Caco-2 (cell line): ENCODE results near the gene DPPA3. TPM values are rescaled to one million over a fixed set of nuclear protein-coding genes. Genes with fewer than 3 reads are reported as not detected.

Source experiments
- BruUV-seq: library from RNA; stranded (reverse); fragments of 400-500 nt; replicated peaks from 2 replicates; lab custom pipeline; 2021; lab: Mats Ljungman, UMichigan
- CTCF ChIA-PET: fragments of 300-600 bp; sonication (Branson Sonifier 250); formaldehyde crosslinking; loops from one replicate; lab custom pipeline; 2022; ENCODE audit warnings: antibody characterized with exemption; lab: Charles Lee
- POLR2A ChIA-PET: fragments of 300-600 bp; sonication (Branson Sonifier 250); formaldehyde crosslinking; loops from one replicate; lab custom pipeline; 2022; ENCODE audit warnings: antibody characterized with exemption; lab: Charles Lee
- DNase-seq, 2 experiments: peaks; one replicate each; pipeline versions ENCODE4 v3.0.0 to v3.0.0-alpha.2; 2020 to 2022
- H3K27me3 ChIP-seq: replicated peaks from 2 replicates; pipeline ENCODE4 v1.6.0; 2011; ENCODE audit warnings: low read length; ENCODE audit not compliant: control insufficient read depth, insufficient read depth
- H3K36me3 ChIP-seq: 2 replicates; pipeline ENCODE4 v1.5.1; 2011; ENCODE audit warnings: low read length; ENCODE audit not compliant: control insufficient read depth, insufficient read depth
- H3K4me1 ChIP-seq: fragments of 250-450 bp; sonication (Bioruptor Pico); 2 replicates; pipeline ENCODE4 v1.5.1; 2020; ENCODE audit warnings: mild to moderate bottlenecking
- H3K4me3 ChIP-seq: 2 replicates; pipeline ENCODE4 v1.5.1; 2011; ENCODE audit warnings: low read depth, mild to moderate bottlenecking, control low read depth, low read length
- H3K9me3 ChIP-seq: fragments of 250-450 bp; sonication (Bioruptor Pico); 2 replicates; pipeline ENCODE4 v1.5.1; 2020; ENCODE audit warnings: mild to moderate bottlenecking, moderate library complexity
- H3K27ac Mint-ChIP-seq: one replicate; pipeline ENCODE4 v1.8.0; 2022; ENCODE audit warnings: mixed read lengths; ENCODE audit not compliant: unreplicated experiment
- H3K27me3 Mint-ChIP-seq: one replicate; pipeline ENCODE4 v1.8.0; 2022; ENCODE audit warnings: mixed read lengths; ENCODE audit not compliant: insufficient read depth, unreplicated experiment
- H3K36me3 Mint-ChIP-seq: one replicate; pipeline ENCODE4 v1.8.0; 2022; ENCODE audit warnings: mild to moderate bottlenecking, mixed read lengths; ENCODE audit not compliant: insufficient read depth, unreplicated experiment
- H3K4me1 Mint-ChIP-seq: one replicate; pipeline ENCODE4 v1.8.0; 2022; ENCODE audit warnings: low read depth, mixed read lengths; ENCODE audit not compliant: unreplicated experiment
- H3K4me3 Mint-ChIP-seq: one replicate; pipeline ENCODE4 v1.8.0; 2022; ENCODE audit warnings: mild to moderate bottlenecking, moderate library complexity, mixed read lengths; ENCODE audit not compliant: unreplicated experiment
- H3K9me3 Mint-ChIP-seq: one replicate; pipeline ENCODE4 v1.8.0; 2022; ENCODE audit warnings: mixed read lengths; ENCODE audit not compliant: unreplicated experiment
- intact Hi-C: fragments of 100-400 bp; cut with micrococcal nuclease; formaldehyde crosslinking; loops from one replicate; pipeline ENCODE4 v1.10.0; 2022; ENCODE audit not compliant: unreplicated experiment
- total RNA-seq: library from RNA; stranded (reverse); gene quantifications from 2 replicates; pipeline ENCODE4 v1.2.3, GENCODE V29; 2022
- TF ChIP-seq, protein P1 (sequence below), 2 experiments: fragments of 200-600 bp in 1 of 2; IDR thresholded peaks; 1 replicate in 1 of 2; 2 replicates in 1 of 2; pipeline versions ENCODE4 v1.5.1 to v1.8.0; 2011 to 2022; ENCODE audit warnings: antibody characterized with exemption in 1 of 2, control low read depth in 1 of 2, inconsistent platforms in 1 of 2, low read depth in 1 of 2, low read length in 1 of 2, mild to moderate bottlenecking in 1 of 2, moderate library complexity in 1 of 2; ENCODE audit not compliant: insufficient read depth in 1 of 2, severe bottlenecking in 1 of 2, unreplicated experiment in 1 of 2

DPPA3 gene
- total RNA-seq, 1 experiment from 2014 or later, result 31.8 TPM

DNA sequence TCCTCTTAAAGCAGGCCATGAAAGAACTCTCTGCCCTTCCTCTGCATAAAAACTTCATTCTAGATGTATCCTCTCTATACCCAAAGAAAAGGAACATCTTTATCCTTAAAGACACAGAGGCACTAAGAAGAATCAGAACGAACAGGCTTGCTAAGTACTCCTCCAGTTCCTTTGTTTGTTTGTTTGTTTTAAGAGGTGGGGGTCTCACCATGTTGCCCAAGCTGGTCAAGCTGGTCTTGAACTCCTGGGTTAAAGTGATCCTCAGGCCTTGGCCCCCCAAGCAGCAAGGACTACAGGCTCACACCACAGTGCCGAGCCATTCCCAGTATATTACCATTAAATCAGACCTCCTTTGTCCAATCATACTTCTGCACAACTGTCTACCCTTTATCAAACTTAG lies 29.7 kb upstream of the DPPA3 start:
- no TSS peak for BruUV-seq
- ChIA-PET CTCF (no interaction called here), POLR2A (no interaction called here)
- Mint-ChIP-seq H3K27me3 (no peaks in the 10 kb centered on the region), H3K27ac (peak overlapping the region; percentile 25), H3K4me1 (peaks cover 23% of the 10 kb centered on the region), H3K4me3 (no peak overlapping the region), H3K9me3 (peaks cover 9% of the 10 kb centered on the region), H3K36me3 (no peaks in the 10 kb centered on the region)
- peaks cover 30% of the 10 kb centered on the region for H3K4me1 ChIP-seq
- no peaks in the 10 kb centered on the region for H3K9me3 ChIP-seq
- H3K4me3 ChIP-seq, result no peak overlapping the region
- H3K27me3 ChIP-seq, result no peaks in the 10 kb centered on the region
- intact Hi-C loops, result no loop called here
- TF ChIP-seq, protein P1, sequence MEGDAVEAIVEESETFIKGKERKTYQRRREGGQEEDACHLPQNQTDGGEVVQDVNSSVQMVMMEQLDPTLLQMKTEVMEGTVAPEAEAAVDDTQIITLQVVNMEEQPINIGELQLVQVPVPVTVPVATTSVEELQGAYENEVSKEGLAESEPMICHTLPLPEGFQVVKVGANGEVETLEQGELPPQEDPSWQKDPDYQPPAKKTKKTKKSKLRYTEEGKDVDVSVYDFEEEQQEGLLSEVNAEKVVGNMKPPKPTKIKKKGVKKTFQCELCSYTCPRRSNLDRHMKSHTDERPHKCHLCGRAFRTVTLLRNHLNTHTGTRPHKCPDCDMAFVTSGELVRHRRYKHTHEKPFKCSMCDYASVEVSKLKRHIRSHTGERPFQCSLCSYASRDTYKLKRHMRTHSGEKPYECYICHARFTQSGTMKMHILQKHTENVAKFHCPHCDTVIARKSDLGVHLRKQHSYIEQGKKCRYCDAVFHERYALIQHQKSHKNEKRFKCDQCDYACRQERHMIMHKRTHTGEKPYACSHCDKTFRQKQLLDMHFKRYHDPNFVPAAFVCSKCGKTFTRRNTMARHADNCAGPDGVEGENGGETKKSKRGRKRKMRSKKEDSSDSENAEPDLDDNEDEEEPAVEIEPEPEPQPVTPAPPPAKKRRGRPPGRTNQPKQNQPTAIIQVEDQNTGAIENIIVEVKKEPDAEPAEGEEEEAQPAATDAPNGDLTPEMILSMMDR (IDR thresholded peaks at IDR 0.05; ENCODE audit: insufficient read depth in 1 of 2, low read depth in 1 of 2, low read length in 1 of 2, severe bottlenecking in 1 of 2, unreplicated experiment in 1 of 2), result no peak
- H3K36me3 ChIP-seq, result no peaks in the 10 kb centered on the region; the same call in 1 of the 2 replicates
- DNase-seq, result no peak

DNA sequence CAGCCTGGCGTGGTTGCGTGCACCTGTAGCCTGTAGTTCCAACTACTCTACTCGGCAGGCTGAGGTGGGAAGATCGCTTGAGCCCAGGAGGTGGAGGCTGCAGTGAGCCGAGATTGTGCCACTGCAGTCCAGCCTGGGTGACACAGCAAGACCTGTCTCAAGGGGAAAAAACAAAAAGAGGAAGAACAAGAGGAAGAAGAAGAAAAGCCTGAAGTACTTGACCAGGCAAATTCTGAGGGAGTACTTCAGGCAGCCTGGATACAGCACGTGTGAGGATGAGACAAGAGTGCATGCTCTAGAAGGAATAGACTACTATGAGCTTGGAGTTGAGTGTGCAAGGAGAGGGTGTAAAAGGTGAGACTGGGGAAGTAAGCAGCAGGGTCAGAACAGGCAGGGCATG lies 17.4 kb upstream of the DPPA3 start:
- no peak overlapping the region for H3K4me3 Mint-ChIP-seq
- CTCF ChIA-PET, result no interaction called here

DNA sequence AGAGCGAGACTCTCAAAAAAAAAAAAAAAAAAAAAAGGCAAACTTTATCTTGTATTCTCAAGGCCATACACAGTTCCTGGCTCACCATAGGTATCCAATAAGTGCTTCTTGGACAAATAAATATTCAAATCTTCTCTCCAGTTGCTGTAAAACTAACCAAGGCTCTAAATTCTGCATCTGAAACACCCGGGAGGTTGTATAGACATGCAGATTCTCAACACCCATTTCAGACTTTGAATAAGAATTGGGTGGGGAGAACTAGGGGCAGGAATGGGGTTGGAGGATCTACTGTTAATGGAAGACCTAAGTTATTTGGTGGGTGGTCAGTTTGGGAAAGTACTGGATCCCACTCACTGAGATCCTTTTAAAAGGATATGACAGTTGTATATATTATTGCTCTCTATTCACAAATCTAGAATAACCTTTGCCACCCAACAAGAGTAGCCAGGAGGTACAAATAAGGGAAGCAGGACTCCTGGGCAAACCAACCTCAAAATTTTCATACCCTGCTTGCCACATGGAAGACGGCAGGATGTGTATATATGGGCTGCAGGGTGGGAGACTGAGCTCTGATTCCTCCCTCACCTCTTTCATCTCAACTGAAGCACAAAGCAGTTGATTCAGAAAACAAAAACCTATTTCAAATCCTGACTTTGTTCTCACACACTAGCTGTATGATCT lies 16.5 kb upstream of the DPPA3 start:
- Mint-ChIP-seq H3K27me3 (no peaks in the 10 kb centered on the region), H3K4me3 (no peak overlapping the region), H3K9me3 (no peaks in the 10 kb centered on the region), H3K4me1 (peaks cover 27% of the 10 kb centered on the region), H3K27ac (no peak overlapping the region), H3K36me3 (no peaks in the 10 kb centered on the region)
- H3K4me3 ChIP-seq, result no peak overlapping the region
- H3K9me3 ChIP-seq, result no peaks in the 10 kb centered on the region
- DNase-seq, result no peak
- intact Hi-C loops, result no loop called here
- TF ChIP-seq, protein P1 (IDR thresholded peaks at IDR 0.05; ENCODE audit: insufficient read depth in 1 of 2, low read depth in 1 of 2, low read length in 1 of 2, severe bottlenecking in 1 of 2, unreplicated experiment in 1 of 2), result no peak
- H3K4me1 ChIP-seq, result peaks cover 6% of the 10 kb centered on the region
- CTCF ChIA-PET, result no interaction called here
- H3K36me3 ChIP-seq, result no peaks in the 10 kb centered on the region
- POLR2A ChIA-PET, result interaction anchor here (1.8 kb wide), 1 partner anchor 11 kb away, joined by 7 read pairs; no protein-coding TSS in a partner anchor
- BruUV-seq, result no TSS peak
- no peaks in the 10 kb centered on the region for H3K27me3 ChIP-seq

More for the DNA sequence above, 17.4 kb upstream of the DPPA3 start:
- no peak for DNase-seq
- no TSS peak for BruUV-seq
- peaks cover 6% of the 10 kb centered on the region for H3K4me1 ChIP-seq
- intact Hi-C loops, result no loop called here
- no peak overlapping the region for H3K27ac Mint-ChIP-seq
- no peak overlapping the region for H3K4me3 ChIP-seq
- H3K9me3 ChIP-seq, result no peaks in the 10 kb centered on the region
- peaks cover 27% of the 10 kb centered on the region for H3K4me1 Mint-ChIP-seq
- H3K27me3 ChIP-seq, result no peaks in the 10 kb centered on the region
- H3K36me3 Mint-ChIP-seq, result no peaks in the 10 kb centered on the region
- POLR2A ChIA-PET, result interaction anchor here (1.8 kb wide), 1 partner anchor 12 kb away, joined by 7 read pairs; no protein-coding TSS in a partner anchor
- no peaks in the 10 kb centered on the region for H3K27me3 Mint-ChIP-seq
- TF ChIP-seq, protein P1 (IDR thresholded peaks at IDR 0.05; ENCODE audit: insufficient read depth in 1 of 2, low read depth in 1 of 2, low read length in 1 of 2, severe bottlenecking in 1 of 2, unreplicated experiment in 1 of 2), result no peak
- H3K9me3 Mint-ChIP-seq, result no peaks in the 10 kb centered on the region
- no peaks in the 10 kb centered on the region for H3K36me3 ChIP-seq
